ENCODE measurements around the gene ITGAL. TPM values are rescaled to one million over a fixed set of nuclear protein-coding genes. Genes with fewer than 3 reads are reported as not detected.

Gene ITGAL
- total and polyA plus RNA-seq, 2 of the 13 experiments (the other 11 are each of a cell fraction or from before 2014, with no cell fraction given) = 0.86 to 1.2 TPM

DNA sequence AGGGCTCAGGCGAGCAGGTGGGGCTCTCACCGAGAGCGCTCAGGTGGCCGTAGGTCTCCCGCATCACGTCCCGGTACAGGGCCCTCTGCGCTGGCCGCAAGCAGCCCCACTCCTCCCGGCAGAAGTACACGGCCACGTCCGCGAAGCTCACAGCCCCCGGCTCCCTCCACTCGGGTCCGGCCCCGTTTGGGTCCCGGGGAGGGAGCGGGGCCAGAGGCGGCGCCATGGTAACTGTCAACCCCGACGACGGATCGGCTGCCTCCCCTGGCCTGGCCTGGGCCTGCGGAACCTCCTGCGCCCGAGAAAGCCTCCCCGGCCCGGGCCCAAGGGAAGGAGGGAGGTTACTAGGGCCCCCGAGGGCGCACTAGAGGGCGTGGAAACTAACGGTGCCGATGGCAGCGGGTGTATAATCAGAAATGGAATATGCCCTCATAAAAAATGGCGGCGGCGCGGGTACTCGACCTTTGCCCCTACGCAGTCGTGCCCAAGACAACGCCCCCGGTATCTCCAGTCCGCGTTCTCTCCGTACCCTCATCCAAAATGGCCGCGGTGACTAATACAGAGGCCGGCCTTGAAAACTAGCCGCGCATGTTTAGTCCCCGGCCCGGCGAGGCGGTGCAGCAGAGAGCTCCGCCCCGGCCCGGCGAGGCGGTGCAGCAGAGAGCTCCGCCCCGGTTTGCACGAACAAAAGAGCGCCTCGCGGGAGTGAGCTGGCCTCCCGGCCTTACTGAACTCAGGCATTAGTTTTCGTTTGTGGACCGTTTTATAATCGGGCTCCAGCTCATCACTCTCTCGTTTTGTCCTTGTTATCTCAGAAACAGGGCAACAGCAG, 85.6 kb downstream of the ITGAL start, which contains the start of gene ZNF764 (continued):
- peak; percentile 40; the same call in 1 of the 2 replicates for TF ChIP-seq ZNF703 (CRISPR knock-in tag; IDR thresholded peaks at IDR 0.05; ENCODE audit: borderline replicate concordance)
- TF ChIP-seq ZNF550 (CRISPR knock-in tag; IDR thresholded peaks at IDR 0.05; ENCODE audit: borderline replicate concordance) = no peak
- peak; percentile 87; the same call in 1 of the 2 replicates for TF ChIP-seq MEIS1 (CRISPR knock-in tag; IDR thresholded peaks at IDR 0.05; ENCODE audit: borderline replicate concordance)
- 0 out of 2 replicates have a peak, but pooled peaks have one; percentile 12 for TF ChIP-seq TCF7 (IDR thresholded peaks at IDR 0.05; ENCODE audit: low read depth)
- TF ChIP-seq NONO (IDR thresholded peaks at IDR 0.05) = no peak
- peak; percentile 93 for TF ChIP-seq NONO (CRISPR knock-in tag; conservative IDR thresholded peaks at IDR 0.05)
- no peak for TF ChIP-seq ZFP62 (CRISPR knock-in tag; IDR thresholded peaks at IDR 0.05)
- peak; percentile 86 for TF ChIP-seq ZNF225 (CRISPR knock-in tag; IDR thresholded peaks at IDR 0.05)
- peak; percentile 43; the same call in 1 of the 2 replicates for TF ChIP-seq ZNF451 (CRISPR knock-in tag; IDR thresholded peaks at IDR 0.05)
- TF ChIP-seq ZSCAN29 (CRISPR knock-in tag; conservative IDR thresholded peaks at IDR 0.05) = peak; percentile 63; the same call in 1 of the 2 replicates
- peak; percentile 44 for TF ChIP-seq AGO1 (IDR thresholded peaks at IDR 0.05; ENCODE audit: low read depth, low read length, poor library complexity, severe bottlenecking)
- TF ChIP-seq NR2C2 (CRISPR knock-in tag; IDR thresholded peaks at IDR 0.05; ENCODE audit: borderline replicate concordance) = peak; percentile 99
- TF ChIP-seq AHR (CRISPR knock-in tag; IDR thresholded peaks at IDR 0.05) = peak; percentile 73; the same call in 1 of the 2 replicates
- TF ChIP-seq FOXP1 (IDR thresholded peaks at IDR 0.05) = no peak
- peak; percentile 4; the same call in 1 of the 2 replicates for TF ChIP-seq FOXP1 (CRISPR knock-in tag; IDR thresholded peaks at IDR 0.05)
- peak; percentile 79 for TF ChIP-seq NCOR1 (IDR thresholded peaks at IDR 0.05; ENCODE audit: borderline replicate concordance, low read length)
- TF ChIP-seq, protein P1, sequence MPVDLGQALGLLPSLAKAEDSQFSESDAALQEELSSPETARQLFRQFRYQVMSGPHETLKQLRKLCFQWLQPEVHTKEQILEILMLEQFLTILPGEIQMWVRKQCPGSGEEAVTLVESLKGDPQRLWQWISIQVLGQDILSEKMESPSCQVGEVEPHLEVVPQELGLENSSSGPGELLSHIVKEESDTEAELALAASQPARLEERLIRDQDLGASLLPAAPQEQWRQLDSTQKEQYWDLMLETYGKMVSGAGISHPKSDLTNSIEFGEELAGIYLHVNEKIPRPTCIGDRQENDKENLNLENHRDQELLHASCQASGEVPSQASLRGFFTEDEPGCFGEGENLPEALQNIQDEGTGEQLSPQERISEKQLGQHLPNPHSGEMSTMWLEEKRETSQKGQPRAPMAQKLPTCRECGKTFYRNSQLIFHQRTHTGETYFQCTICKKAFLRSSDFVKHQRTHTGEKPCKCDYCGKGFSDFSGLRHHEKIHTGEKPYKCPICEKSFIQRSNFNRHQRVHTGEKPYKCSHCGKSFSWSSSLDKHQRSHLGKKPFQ (CRISPR knock-in tag; IDR thresholded peaks at IDR 0.05; ENCODE audit: insufficient replicate concordance) = peak; percentile 79
- TF ChIP-seq GTF3A (CRISPR knock-in tag; conservative IDR thresholded peaks at IDR 0.05) = no peak; the same call in 1 of the 2 replicates
- TF ChIP-seq ZMYM2 (CRISPR knock-in tag; IDR thresholded peaks at IDR 0.05) = peak; percentile 38; the same call in 1 of the 2 replicates
- TF ChIP-seq, protein P2, sequence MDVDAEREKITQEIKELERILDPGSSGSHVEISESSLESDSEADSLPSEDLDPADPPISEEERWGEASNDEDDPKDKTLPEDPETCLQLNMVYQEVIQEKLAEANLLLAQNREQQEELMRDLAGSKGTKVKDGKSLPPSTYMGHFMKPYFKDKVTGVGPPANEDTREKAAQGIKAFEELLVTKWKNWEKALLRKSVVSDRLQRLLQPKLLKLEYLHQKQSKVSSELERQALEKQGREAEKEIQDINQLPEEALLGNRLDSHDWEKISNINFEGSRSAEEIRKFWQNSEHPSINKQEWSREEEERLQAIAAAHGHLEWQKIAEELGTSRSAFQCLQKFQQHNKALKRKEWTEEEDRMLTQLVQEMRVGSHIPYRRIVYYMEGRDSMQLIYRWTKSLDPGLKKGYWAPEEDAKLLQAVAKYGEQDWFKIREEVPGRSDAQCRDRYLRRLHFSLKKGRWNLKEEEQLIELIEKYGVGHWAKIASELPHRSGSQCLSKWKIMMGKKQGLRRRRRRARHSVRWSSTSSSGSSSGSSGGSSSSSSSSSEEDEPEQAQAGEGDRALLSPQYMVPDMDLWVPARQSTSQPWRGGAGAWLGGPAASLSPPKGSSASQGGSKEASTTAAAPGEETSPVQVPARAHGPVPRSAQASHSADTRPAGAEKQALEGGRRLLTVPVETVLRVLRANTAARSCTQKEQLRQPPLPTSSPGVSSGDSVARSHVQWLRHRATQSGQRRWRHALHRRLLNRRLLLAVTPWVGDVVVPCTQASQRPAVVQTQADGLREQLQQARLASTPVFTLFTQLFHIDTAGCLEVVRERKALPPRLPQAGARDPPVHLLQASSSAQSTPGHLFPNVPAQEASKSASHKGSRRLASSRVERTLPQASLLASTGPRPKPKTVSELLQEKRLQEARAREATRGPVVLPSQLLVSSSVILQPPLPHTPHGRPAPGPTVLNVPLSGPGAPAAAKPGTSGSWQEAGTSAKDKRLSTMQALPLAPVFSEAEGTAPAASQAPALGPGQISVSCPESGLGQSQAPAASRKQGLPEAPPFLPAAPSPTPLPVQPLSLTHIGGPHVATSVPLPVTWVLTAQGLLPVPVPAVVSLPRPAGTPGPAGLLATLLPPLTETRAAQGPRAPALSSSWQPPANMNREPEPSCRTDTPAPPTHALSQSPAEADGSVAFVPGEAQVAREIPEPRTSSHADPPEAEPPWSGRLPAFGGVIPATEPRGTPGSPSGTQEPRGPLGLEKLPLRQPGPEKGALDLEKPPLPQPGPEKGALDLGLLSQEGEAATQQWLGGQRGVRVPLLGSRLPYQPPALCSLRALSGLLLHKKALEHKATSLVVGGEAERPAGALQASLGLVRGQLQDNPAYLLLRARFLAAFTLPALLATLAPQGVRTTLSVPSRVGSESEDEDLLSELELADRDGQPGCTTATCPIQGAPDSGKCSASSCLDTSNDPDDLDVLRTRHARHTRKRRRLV (CRISPR knock-in tag; IDR thresholded peaks at IDR 0.05) = peak; percentile 70; the same call in 1 of the 2 replicates
- TF ChIP-seq DMAP1 (CRISPR knock-in tag; IDR thresholded peaks at IDR 0.05) = peak; percentile 92
